IMR-90 (cell line): ENCODE measurements around the gene WBP11. TPM values are rescaled to one million over a fixed set of nuclear protein-coding genes. Genes with fewer than 3 reads are reported as not detected.

ENCODE experiments used
- ATAC-seq: fragments of 200-7000 bp; cut with Tn5 transposase; 2 replicates; pipeline ENCODE4 v1.9.1; 2020; ENCODE audit warnings: low read depth, mild to moderate bottlenecking, moderate library complexity
- BruUV-seq: library from RNA; stranded (reverse); fragments of 400-500 nt; replicated peaks from 2 replicates; lab custom pipeline; 2021; lab: Mats Ljungman, UMichigan
- CTCF ChIA-PET: fragments of 300-600 bp; formaldehyde crosslinking; extraction: SDS; loops from one replicate; lab custom pipeline; 2021; ENCODE audit warnings: antibody characterized with exemption; lab: Yijun Ruan, JAX
- POLR2A ChIA-PET: fragments of 300-600 bp; sonication (Branson Sonifier 250); formaldehyde crosslinking; loops from one replicate; lab custom pipeline; 2022; ENCODE audit warnings: antibody characterized with exemption; ENCODE audit not compliant: unreplicated experiment; lab: Charles Lee
- DNase-seq: peaks from one replicate; pipeline ENCODE4 v3.0.0; 2013
- H2AFZ ChIP-seq: replicated peaks from 2 replicates; pipeline ENCODE3; 2013; ENCODE audit warnings: low read length, mild to moderate bottlenecking; ENCODE audit not compliant: poor library complexity
- H2AK5ac ChIP-seq: 2 replicates; pipeline ENCODE4 v1.6.1; 2013; ENCODE audit warnings: low read depth, low read length, inconsistent platforms
- H2AK9ac ChIP-seq: replicated peaks from 2 replicates; pipeline ENCODE3; 2013; ENCODE audit warnings: mild to moderate bottlenecking, low read depth, low read length, moderate library complexity; ENCODE audit not compliant: poor library complexity
- H2BK120ac ChIP-seq: 2 replicates; pipeline ENCODE4 v1.6.1; 2013; ENCODE audit warnings: low read depth, low read length, inconsistent platforms
- H2BK15ac ChIP-seq: 3 replicates; pipeline ENCODE4 v1.6.1; 2013; ENCODE audit warnings: low read depth, low read length, inconsistent platforms
- H2BK20ac ChIP-seq: 2 replicates; pipeline ENCODE4 v1.6.1; 2013; ENCODE audit warnings: low read depth, mild to moderate bottlenecking, inconsistent platforms, low read length, moderate library complexity
- H2BK5ac ChIP-seq: 2 replicates; pipeline ENCODE4 v1.6.1; 2013; ENCODE audit warnings: mild to moderate bottlenecking, low read depth, low read length, inconsistent platforms; ENCODE audit not compliant: poor library complexity, severe bottlenecking
- H3K14ac ChIP-seq: replicated peaks from 2 replicates; pipeline ENCODE4 v1.6.1; 2013; ENCODE audit warnings: low read depth, low read length, inconsistent platforms
- H3K18ac ChIP-seq: 2 replicates; pipeline ENCODE4 v1.6.1; 2013; ENCODE audit warnings: low read depth, low read length, control low read depth
- H3K23ac ChIP-seq: 2 replicates; pipeline ENCODE4 v1.6.1; 2013; ENCODE audit warnings: low read depth, low read length, inconsistent platforms
- H3K27ac ChIP-seq: 2 replicates; pipeline ENCODE4 v1.5.1; 2013; ENCODE audit warnings: mild to moderate bottlenecking, control low read depth, low read length; ENCODE audit not compliant: insufficient read depth
- H3K27me3 ChIP-seq: 2 replicates; pipeline ENCODE4 v1.6.1; 2013; ENCODE audit warnings: low read length; ENCODE audit not compliant: control insufficient read depth, insufficient read depth
- H3K36me3 ChIP-seq: 2 replicates; pipeline ENCODE4 v1.6.1; 2013; ENCODE audit warnings: low read length, mixed read lengths; ENCODE audit not compliant: control insufficient read depth, insufficient read depth
- H3K4ac ChIP-seq: 2 replicates; pipeline ENCODE4 v1.6.1; 2013; ENCODE audit warnings: low read depth, low read length, inconsistent platforms
- H3K4me1 ChIP-seq: 2 replicates; pipeline ENCODE4 v1.6.1; 2013; ENCODE audit warnings: low read length, mixed read lengths; ENCODE audit not compliant: control insufficient read depth, insufficient read depth
- H3K4me2 ChIP-seq: 2 replicates; pipeline ENCODE4 v1.6.1; 2013; ENCODE audit warnings: low read depth, mild to moderate bottlenecking, control low read depth, low read length, moderate library complexity
- H3K4me3 ChIP-seq: 2 replicates; pipeline ENCODE4 v1.5.1; 2013; ENCODE audit warnings: low read depth, mild to moderate bottlenecking, control low read depth, low read length, moderate library complexity; ENCODE audit not compliant: insufficient read depth
- H3K56ac ChIP-seq: 2 replicates; pipeline ENCODE4 v1.6.1; 2013; ENCODE audit warnings: low read length, inconsistent platforms; ENCODE audit not compliant: insufficient read depth; ENCODE audit errors: extremely low read depth
- H3K79me1 ChIP-seq, 2 experiments: 2 replicates each; pipeline ENCODE4 v1.6.1; 2013; ENCODE audit warnings: low read length in 2 of 2, inconsistent platforms in 1 of 2, low read depth in 1 of 2
- H3K9ac ChIP-seq: 2 replicates; pipeline ENCODE4 v1.6.1; 2013; ENCODE audit warnings: low read depth, low read length, control low read depth
- H3K9me1 ChIP-seq: 2 replicates; pipeline ENCODE4 v1.6.1; 2013; ENCODE audit warnings: low read length, inconsistent platforms; ENCODE audit not compliant: insufficient read depth
- H3K9me3 ChIP-seq: 2 replicates; pipeline ENCODE4 v1.6.1; 2013; ENCODE audit warnings: low read length; ENCODE audit not compliant: control insufficient read depth, insufficient read depth
- H4K20me1 ChIP-seq: 2 replicates; pipeline ENCODE4 v1.6.1; 2013; ENCODE audit warnings: low read length, inconsistent platforms; ENCODE audit not compliant: insufficient read depth
- H4K5ac ChIP-seq: 2 replicates; pipeline ENCODE4 v1.6.1; 2013; ENCODE audit warnings: mild to moderate bottlenecking, low read depth, low read length, control low read depth
- H4K8ac ChIP-seq, 2 experiments: 2 replicates each; pipeline ENCODE4 v1.6.1; 2013; ENCODE audit warnings: low read depth in 2 of 2, low read length in 2 of 2, control low read depth in 1 of 2, inconsistent platforms in 1 of 2
- H4K91ac ChIP-seq: 2 replicates; pipeline ENCODE4 v1.6.1; 2013; ENCODE audit warnings: low read depth, low read length, inconsistent platforms; ENCODE audit not compliant: insufficient read depth
- BHLHE40 ChIP-seq: fragments of 150-350 bp; IDR thresholded peaks from 2 replicates; pipeline ENCODE4 v1.6.1; 2016; ENCODE audit warnings: mild to moderate bottlenecking, low read depth, low read length
- CEBPB ChIP-seq: IDR thresholded peaks from 2 replicates; pipeline ENCODE4 v1.6.1; 2012; ENCODE audit warnings: low read depth, low read length, improper control_type of control experiment
- CHD1 ChIP-seq: IDR thresholded peaks from 2 replicates; pipeline ENCODE4 v1.6.1; 2012; ENCODE audit warnings: low read depth, low read length, improper control_type of control experiment
- ELK1 ChIP-seq: fragments of 150-350 bp; IDR thresholded peaks from 2 replicates; pipeline ENCODE4 v1.6.1; 2016; ENCODE audit warnings: low read depth, mild to moderate bottlenecking, low read length, moderate library complexity, borderline replicate concordance
- FOS ChIP-seq: fragments of 150-350 bp; IDR thresholded peaks from 2 replicates; pipeline ENCODE4 v1.6.1; 2016; ENCODE audit warnings: low read depth, low read length
- MAFK ChIP-seq: IDR thresholded peaks from 2 replicates; pipeline ENCODE4 v1.6.1; 2012; ENCODE audit warnings: low read depth, low read length, improper control_type of control experiment
- MAZ ChIP-seq: IDR thresholded peaks from 2 replicates; pipeline ENCODE4 v1.6.1; 2012; ENCODE audit warnings: low read depth, mild to moderate bottlenecking, low read length, improper control_type of control experiment, moderate library complexity, borderline replicate concordance
- MXI1 ChIP-seq: IDR thresholded peaks from 2 replicates; pipeline ENCODE4 v1.6.1; 2012; ENCODE audit warnings: low read depth, mild to moderate bottlenecking, low read length, moderate library complexity, borderline replicate concordance
- NFE2L2 ChIP-seq: fragments of 150-350 bp; IDR thresholded peaks from 2 replicates; pipeline ENCODE4 v1.6.1; 2016; ENCODE audit warnings: low read depth, mild to moderate bottlenecking, low read length
- POLR2A ChIP-seq: IDR thresholded peaks from 2 replicates; pipeline ENCODE4 v1.6.1; 2012; ENCODE audit warnings: mild to moderate bottlenecking, low read depth, low read length
- RAD21 ChIP-seq: IDR thresholded peaks from 2 replicates; pipeline ENCODE4 v1.6.1; 2012; ENCODE audit warnings: low read length, improper control_type of control experiment
- RCOR1 ChIP-seq: IDR thresholded peaks from 2 replicates; pipeline ENCODE4 v1.6.1; 2012; ENCODE audit warnings: mild to moderate bottlenecking, low read length, improper control_type of control experiment; ENCODE audit not compliant: insufficient replicate concordance
- RFX5 ChIP-seq: IDR thresholded peaks from 2 replicates; pipeline ENCODE4 v1.8.0; 2012; ENCODE audit warnings: low read depth, mild to moderate bottlenecking, low read length, moderate library complexity
- SMC3 ChIP-seq: fragments of 150-350 bp; IDR thresholded peaks from 2 replicates; pipeline ENCODE4 v1.6.1; 2016; ENCODE audit warnings: low read depth, mild to moderate bottlenecking, antibody characterized with exemption, low read length, moderate library complexity
- USF2 ChIP-seq: fragments of 150-350 bp; IDR thresholded peaks from 2 replicates; pipeline ENCODE4 v1.6.1; 2017; ENCODE audit warnings: mild to moderate bottlenecking, antibody characterized with exemption, low read length, low read depth
- dilution Hi-C: fragments of 300-500 bp; cut with HindIII; formaldehyde crosslinking; loops from one replicate; pipeline ENCODE4 v1.14.3; 2018; ENCODE audit warnings: low sequenced_read_pairs; ENCODE audit not compliant: unreplicated experiment
- in situ Hi-C: fragments of 300-500 bp; cut with MboI; formaldehyde crosslinking; loops from 3 replicates; pipeline ENCODE4 v1.14.3; 2019; ENCODE audit warnings: low sequenced_read_pairs, inconsistent platforms, mixed read lengths
- intact Hi-C: fragments of 100-400 bp; cut with micrococcal nuclease; formaldehyde crosslinking; loops from 2 replicates; pipeline ENCODE4 v1.10.0; 2022
- polyA plus RNA-seq, 3 experiments: library from polyadenylated mRNA; depleted of rRNA; stranded (reverse); fragments of >200 nt; gene quantifications; 2 replicates each; pipeline ENCODE4 v1.2.3, GENCODE V29; 2012; ENCODE audit warnings: low replicate concordance in 1 of 3
- total RNA-seq: library from RNA; depleted of rRNA; stranded (reverse); fragments of >200 nt; gene quantifications from 2 replicates; pipeline ENCODE4 v1.2.3, GENCODE V29; 2012
- TF ChIP-seq, protein P1 (sequence below): conservative IDR thresholded peaks from 2 replicates; pipeline ENCODE4 v1.5.1; 2012; ENCODE audit warnings: mild to moderate bottlenecking, low read depth, low read length, improper control_type of control experiment

The WBP11 gene
- total and polyA plus RNA-seq, 2 of the 4 experiments (the other 2 are of a cell fraction): 2.5 to 18.3 TPM

- Histone ChIP-seq H3K79me1 (no peaks in the 10 kb centered on the region), H3K56ac (no peak overlapping the region), H3K14ac (no peak overlapping the region), H3K4me3 (no peak overlapping the region), H4K20me1 (peaks cover 4% of the 10 kb centered on the region), H3K4me1 (peaks cover 2% of the 10 kb centered on the region; the same call in 1 of the 2 replicates), H4K91ac (no peak overlapping the region), H3K23ac (no peak overlapping the region), H3K27me3 (no peaks in the 10 kb centered on the region), H2BK120ac (no peak overlapping the region), H3K9ac (no peak overlapping the region), H2BK15ac (no peak overlapping the region), H4K5ac (no peak overlapping the region), H2AK5ac (no peak overlapping the region), H3K18ac (no peak overlapping the region), H3K27ac (no peak overlapping the region), H3K36me3 (no peaks in the 10 kb centered on the region), H2BK5ac (no peak overlapping the region), H3K4ac (no peak overlapping the region), H3K9me3 (no peaks in the 10 kb centered on the region), H3K4me2 (no peak overlapping the region), H2AFZ (no peak overlapping the region), H4K8ac (no peak overlapping the region), H2AK9ac (no peak overlapping the region), H2BK20ac (no peak overlapping the region), H3K9me1 (peaks cover 3% of the 10 kb centered on the region)
- in situ Hi-C loops: no loop called here
- ChIA-PET CTCF (no interaction called here), POLR2A (no interaction called here)
- BruUV-seq: no TSS peak
- TF ChIP-seq RAD21 (no peak), MAZ (no peak), MXI1 (no peak), SMC3 (no peak), CEBPB (no peak), POLR2A (no peak), RFX5 (no peak), MAFK (no peak), USF2 (no peak), NFE2L2 (no peak), BHLHE40 (no peak), ELK1 (no peak), RCOR1 (no peak), CHD1 (no peak), FOS (no peak)
- TF ChIP-seq, protein P1, sequence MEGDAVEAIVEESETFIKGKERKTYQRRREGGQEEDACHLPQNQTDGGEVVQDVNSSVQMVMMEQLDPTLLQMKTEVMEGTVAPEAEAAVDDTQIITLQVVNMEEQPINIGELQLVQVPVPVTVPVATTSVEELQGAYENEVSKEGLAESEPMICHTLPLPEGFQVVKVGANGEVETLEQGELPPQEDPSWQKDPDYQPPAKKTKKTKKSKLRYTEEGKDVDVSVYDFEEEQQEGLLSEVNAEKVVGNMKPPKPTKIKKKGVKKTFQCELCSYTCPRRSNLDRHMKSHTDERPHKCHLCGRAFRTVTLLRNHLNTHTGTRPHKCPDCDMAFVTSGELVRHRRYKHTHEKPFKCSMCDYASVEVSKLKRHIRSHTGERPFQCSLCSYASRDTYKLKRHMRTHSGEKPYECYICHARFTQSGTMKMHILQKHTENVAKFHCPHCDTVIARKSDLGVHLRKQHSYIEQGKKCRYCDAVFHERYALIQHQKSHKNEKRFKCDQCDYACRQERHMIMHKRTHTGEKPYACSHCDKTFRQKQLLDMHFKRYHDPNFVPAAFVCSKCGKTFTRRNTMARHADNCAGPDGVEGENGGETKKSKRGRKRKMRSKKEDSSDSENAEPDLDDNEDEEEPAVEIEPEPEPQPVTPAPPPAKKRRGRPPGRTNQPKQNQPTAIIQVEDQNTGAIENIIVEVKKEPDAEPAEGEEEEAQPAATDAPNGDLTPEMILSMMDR: no peak
- DNase-seq (no peak), ATAC-seq (no peak)
- intact Hi-C loops: no loop called here
- dilution Hi-C loops: no loop called here
Observed at GRCh38 chr12:14834509-14834908, 31.2 kb upstream of the WBP11 start.
